HepG2 (cell line): ENCODE measurements around the gene FBXO41. TPM values are rescaled to one million over a fixed set of nuclear protein-coding genes. Genes with fewer than 3 reads are reported as not detected.
A peak's percentile ranks its signal among the peaks of the same experiment; 100 is the strongest.

Source experiments
- AGO1 ChIP-seq: fragments of 200-400 bp; formaldehyde crosslinking; IDR thresholded peaks from 2 replicates; pipeline ENCODE4 v1.6.1; 2017; ENCODE audit warnings: mild to moderate bottlenecking, low read depth, low read length, moderate library complexity; ENCODE audit not compliant: poor library complexity, severe bottlenecking
- FOXK2 ChIP-seq: fragments of 450-650 bp; IDR thresholded peaks from 2 replicates; pipeline ENCODE4 v1.6.1; 2016
- HOXA3 ChIP-seq: sonication (generic); formaldehyde crosslinking; IDR thresholded peaks from 2 replicates; pipeline ENCODE4 v1.5.0; 2020; ENCODE audit warnings: missing genetic modification reagents
- MTF2 ChIP-seq: sonication (generic); formaldehyde crosslinking; IDR thresholded peaks from 2 replicates; pipeline ENCODE4 v1.5.0; 2020; ENCODE audit warnings: missing genetic modification reagents, borderline replicate concordance
- NRL ChIP-seq: sonication (generic); formaldehyde crosslinking; IDR thresholded peaks from 2 replicates; pipeline ENCODE4 v1.5.0; 2020; ENCODE audit warnings: missing genetic modification reagents, mild to moderate bottlenecking, moderate library complexity, borderline replicate concordance
- SATB2 ChIP-seq: sonication (generic); formaldehyde crosslinking; IDR thresholded peaks from 2 replicates; pipeline ENCODE4 v1.5.0; 2020; ENCODE audit warnings: missing genetic modification reagents
- WIZ ChIP-seq: sonication (generic); formaldehyde crosslinking; IDR thresholded peaks from 2 replicates; pipeline ENCODE4 v1.5.1; 2020; ENCODE audit warnings: mild to moderate bottlenecking, missing genetic modification reagents
- ZNF432 ChIP-seq: sonication (generic); formaldehyde crosslinking; IDR thresholded peaks from 2 replicates; pipeline ENCODE4 v1.5.0; 2020; ENCODE audit warnings: missing genetic modification reagents, mild to moderate bottlenecking, borderline replicate concordance
- ZNF451 ChIP-seq: sonication (generic); formaldehyde crosslinking; IDR thresholded peaks from 2 replicates; pipeline ENCODE4 v1.5.0; 2020; ENCODE audit warnings: mild to moderate bottlenecking, missing genetic modification reagents
- ZNF546 ChIP-seq: sonication (generic); formaldehyde crosslinking; conservative IDR thresholded peaks from 2 replicates; pipeline ENCODE4 v1.8.1; 2023; ENCODE audit warnings: mild to moderate bottlenecking, missing genetic modification reagents
- polyA plus RNA-seq, 8 experiments: library from polyadenylated mRNA; depleted of rRNA in 3 of 8; stranded (reverse) in 7 of 8; unstranded in 1 of 8; fragments of >200 nt; fragmentation: Illumina TruSeq in 4 of 8; extraction: Trizol in 4 of 8; gene quantifications; 2 replicates each; pipeline versions ENCODE4 v1.2.1 to v1.2.3, GENCODE V29; 2011 to 2016; ENCODE audit warnings: low read depth in 4 of 8, missing spikeins in 1 of 8, mixed read lengths in 1 of 8; ENCODE audit not compliant: insufficient read depth in 1 of 8
- total RNA-seq, 5 experiments: library from RNA; depleted of rRNA; stranded (reverse); fragments of >200 nt; fragmentation: Illumina TruSeq; extraction: Trizol; gene quantifications; 2 replicates each; pipeline ENCODE4 v1.2.3, GENCODE V29; 2016; ENCODE audit warnings: low read depth in 1 of 5
- TF ChIP-seq, protein P1 (sequence below): sonication (generic); formaldehyde crosslinking; IDR thresholded peaks from 2 replicates; pipeline ENCODE4 v1.4.0; 2020; ENCODE audit warnings: mild to moderate bottlenecking, missing genetic modification reagents
- TF ChIP-seq, protein P2 (sequence below): sonication (generic); formaldehyde crosslinking; IDR thresholded peaks from 2 replicates; pipeline ENCODE4 v1.9.0; 2022; ENCODE audit warnings: low read depth, missing genetic modification reagents
- TF ChIP-seq, protein P3 (sequence below): sonication (generic); formaldehyde crosslinking; IDR thresholded peaks from 2 replicates; pipeline ENCODE4 v1.8.1; 2023; ENCODE audit warnings: mild to moderate bottlenecking, missing genetic modification reagents, borderline replicate concordance
- TF ChIP-seq, protein P4 (sequence below): IDR thresholded peaks from 2 replicates; pipeline ENCODE4 v1.6.1; 2016; ENCODE audit warnings: control low read depth
- TF ChIP-seq, protein P5 (sequence below): sonication (generic); formaldehyde crosslinking; IDR thresholded peaks from 2 replicates; pipeline ENCODE4 v1.4.0; 2020; ENCODE audit warnings: mild to moderate bottlenecking, missing genetic modification reagents, borderline replicate concordance
- TF ChIP-seq, protein P6 (sequence below): IDR thresholded peaks from 2 replicates; pipeline ENCODE4 v1.6.1; 2012; ENCODE audit warnings: low read depth, low read length, improper control_type of control experiment

Gene FBXO41
- total and polyA plus RNA-seq, 2 of the 13 experiments (the other 11 are each of a cell fraction or from before 2014, with no cell fraction given): 4.2 to 10.3 TPM

DNA sequence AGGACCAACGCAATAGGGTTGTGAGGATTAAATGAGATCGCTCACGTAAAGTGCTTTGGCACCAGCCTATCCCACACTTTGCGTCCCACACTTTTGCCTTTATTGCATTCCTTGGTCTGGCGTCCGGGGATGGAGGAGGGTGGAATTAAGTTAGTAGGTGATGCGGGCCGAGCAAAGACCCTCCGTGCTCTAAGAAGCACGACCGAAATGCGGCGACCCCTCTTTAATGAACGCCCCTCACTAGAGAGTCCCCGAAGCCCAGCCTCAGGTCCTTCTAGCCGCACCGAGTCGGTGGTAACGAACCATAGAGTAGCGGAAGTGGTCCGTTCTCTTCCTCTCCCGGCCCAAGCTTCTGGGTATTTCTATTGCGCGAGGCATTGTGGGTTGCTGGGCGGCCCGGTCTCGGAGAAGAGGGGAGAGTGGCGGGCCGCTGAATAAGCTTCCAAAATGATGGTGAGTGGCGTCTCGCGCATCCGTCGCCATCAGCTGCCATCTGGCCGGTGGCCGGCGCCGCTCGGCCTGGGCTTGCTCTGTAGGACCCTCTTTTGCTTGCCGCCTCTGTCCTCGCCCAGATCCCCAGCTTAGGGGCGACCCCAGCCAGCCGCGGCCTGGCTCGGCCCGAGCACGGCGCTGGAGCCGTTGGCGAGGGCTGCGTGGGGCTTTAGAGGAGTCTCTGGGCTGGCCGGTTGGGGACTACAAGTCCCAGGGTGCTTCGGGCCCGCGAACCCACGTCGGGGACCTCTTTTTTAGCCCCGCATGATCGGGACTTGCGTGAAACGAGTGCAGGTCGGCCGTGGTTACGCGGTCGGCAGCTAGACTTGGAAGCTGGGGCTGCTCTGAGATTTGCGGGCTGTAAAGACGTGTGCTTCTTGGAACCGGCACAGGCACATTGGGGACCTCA lies 50.1 kb downstream of the FBXO41 start, which contains the start of gene CCT7 (continued):
- TF ChIP-seq, protein P1, sequence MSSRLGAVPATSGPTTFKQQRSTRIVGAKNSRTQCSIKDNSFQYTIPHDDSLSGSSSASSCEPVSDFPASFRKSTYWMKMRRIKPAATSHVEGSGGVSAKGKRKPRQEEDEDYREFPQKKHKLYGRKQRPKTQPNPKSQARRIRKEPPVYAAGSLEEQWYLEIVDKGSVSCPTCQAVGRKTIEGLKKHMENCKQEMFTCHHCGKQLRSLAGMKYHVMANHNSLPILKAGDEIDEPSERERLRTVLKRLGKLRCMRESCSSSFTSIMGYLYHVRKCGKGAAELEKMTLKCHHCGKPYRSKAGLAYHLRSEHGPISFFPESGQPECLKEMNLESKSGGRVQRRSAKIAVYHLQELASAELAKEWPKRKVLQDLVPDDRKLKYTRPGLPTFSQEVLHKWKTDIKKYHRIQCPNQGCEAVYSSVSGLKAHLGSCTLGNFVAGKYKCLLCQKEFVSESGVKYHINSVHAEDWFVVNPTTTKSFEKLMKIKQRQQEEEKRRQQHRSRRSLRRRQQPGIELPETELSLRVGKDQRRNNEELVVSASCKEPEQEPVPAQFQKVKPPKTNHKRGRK (CRISPR knock-in tag): no peak
- no peak for TF ChIP-seq MTF2 (CRISPR knock-in tag)
- TF ChIP-seq, protein P2, sequence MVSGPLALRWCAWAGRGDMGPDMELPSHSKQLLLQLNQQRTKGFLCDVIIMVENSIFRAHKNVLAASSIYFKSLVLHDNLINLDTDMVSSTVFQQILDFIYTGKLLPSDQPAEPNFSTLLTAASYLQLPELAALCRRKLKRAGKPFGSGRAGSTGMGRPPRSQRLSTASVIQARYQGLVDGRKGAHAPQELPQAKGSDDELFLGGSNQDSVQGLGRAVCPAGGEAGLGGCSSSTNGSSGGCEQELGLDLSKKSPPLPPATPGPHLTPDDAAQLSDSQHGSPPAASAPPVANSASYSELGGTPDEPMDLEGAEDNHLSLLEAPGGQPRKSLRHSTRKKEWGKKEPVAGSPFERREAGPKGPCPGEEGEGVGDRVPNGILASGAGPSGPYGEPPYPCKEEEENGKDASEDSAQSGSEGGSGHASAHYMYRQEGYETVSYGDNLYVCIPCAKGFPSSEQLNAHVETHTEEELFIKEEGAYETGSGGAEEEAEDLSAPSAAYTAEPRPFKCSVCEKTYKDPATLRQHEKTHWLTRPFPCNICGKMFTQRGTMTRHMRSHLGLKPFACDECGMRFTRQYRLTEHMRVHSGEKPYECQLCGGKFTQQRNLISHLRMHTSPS: 0 out of 2 replicates have a peak, but pooled peaks have one; percentile 31
- TF ChIP-seq, protein P3, sequence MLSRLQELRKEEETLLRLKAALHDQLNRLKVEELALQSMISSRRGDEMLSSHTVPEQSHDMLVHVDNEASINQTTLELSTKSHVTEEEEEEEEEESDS (CRISPR knock-in tag): peak; percentile 88; the same call in 1 of the 2 replicates
- TF ChIP-seq WIZ (CRISPR knock-in tag): peak; percentile 6
- TF ChIP-seq ZNF432 (CRISPR knock-in tag): no peak
- TF ChIP-seq FOXK2: peak; percentile 21; the same call in 1 of the 2 replicates
- TF ChIP-seq, protein P4, sequence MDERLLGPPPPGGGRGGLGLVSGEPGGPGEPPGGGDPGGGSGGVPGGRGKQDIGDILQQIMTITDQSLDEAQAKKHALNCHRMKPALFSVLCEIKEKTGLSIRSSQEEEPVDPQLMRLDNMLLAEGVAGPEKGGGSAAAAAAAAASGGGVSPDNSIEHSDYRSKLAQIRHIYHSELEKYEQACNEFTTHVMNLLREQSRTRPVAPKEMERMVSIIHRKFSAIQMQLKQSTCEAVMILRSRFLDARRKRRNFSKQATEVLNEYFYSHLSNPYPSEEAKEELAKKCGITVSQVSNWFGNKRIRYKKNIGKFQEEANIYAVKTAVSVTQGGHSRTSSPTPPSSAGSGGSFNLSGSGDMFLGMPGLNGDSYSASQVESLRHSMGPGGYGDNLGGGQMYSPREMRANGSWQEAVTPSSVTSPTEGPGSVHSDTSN: no peak
- peak; percentile 50; the same call in 1 of the 2 replicates for TF ChIP-seq SATB2 (CRISPR knock-in tag)
- TF ChIP-seq AGO1: peak; percentile 63
- TF ChIP-seq, protein P5, sequence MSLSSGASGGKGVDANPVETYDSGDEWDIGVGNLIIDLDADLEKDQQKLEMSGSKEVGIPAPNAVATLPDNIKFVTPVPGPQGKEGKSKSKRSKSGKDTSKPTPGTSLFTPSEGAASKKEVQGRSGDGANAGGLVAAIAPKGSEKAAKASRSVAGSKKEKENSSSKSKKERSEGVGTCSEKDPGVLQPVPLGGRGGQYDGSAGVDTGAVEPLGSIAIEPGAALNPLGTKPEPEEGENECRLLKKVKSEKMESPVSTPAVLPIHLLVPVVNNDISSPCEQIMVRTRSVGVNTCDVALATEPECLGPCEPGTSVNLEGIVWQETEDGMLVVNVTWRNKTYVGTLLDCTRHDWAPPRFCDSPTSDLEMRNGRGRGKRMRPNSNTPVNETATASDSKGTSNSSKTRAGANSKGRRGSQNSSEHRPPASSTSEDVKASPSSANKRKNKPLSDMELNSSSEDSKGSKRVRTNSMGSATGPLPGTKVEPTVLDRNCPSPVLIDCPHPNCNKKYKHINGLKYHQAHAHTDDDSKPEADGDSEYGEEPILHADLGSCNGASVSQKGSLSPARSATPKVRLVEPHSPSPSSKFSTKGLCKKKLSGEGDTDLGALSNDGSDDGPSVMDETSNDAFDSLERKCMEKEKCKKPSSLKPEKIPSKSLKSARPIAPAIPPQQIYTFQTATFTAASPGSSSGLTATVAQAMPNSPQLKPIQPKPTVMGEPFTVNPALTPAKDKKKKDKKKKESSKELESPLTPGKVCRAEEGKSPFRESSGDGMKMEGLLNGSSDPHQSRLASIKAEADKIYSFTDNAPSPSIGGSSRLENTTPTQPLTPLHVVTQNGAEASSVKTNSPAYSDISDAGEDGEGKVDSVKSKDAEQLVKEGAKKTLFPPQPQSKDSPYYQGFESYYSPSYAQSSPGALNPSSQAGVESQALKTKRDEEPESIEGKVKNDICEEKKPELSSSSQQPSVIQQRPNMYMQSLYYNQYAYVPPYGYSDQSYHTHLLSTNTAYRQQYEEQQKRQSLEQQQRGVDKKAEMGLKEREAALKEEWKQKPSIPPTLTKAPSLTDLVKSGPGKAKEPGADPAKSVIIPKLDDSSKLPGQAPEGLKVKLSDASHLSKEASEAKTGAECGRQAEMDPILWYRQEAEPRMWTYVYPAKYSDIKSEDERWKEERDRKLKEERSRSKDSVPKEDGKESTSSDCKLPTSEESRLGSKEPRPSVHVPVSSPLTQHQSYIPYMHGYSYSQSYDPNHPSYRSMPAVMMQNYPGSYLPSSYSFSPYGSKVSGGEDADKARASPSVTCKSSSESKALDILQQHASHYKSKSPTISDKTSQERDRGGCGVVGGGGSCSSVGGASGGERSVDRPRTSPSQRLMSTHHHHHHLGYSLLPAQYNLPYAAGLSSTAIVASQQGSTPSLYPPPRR: 0 out of 2 replicates have a peak, but pooled peaks have one; percentile 65
- TF ChIP-seq, protein P6, sequence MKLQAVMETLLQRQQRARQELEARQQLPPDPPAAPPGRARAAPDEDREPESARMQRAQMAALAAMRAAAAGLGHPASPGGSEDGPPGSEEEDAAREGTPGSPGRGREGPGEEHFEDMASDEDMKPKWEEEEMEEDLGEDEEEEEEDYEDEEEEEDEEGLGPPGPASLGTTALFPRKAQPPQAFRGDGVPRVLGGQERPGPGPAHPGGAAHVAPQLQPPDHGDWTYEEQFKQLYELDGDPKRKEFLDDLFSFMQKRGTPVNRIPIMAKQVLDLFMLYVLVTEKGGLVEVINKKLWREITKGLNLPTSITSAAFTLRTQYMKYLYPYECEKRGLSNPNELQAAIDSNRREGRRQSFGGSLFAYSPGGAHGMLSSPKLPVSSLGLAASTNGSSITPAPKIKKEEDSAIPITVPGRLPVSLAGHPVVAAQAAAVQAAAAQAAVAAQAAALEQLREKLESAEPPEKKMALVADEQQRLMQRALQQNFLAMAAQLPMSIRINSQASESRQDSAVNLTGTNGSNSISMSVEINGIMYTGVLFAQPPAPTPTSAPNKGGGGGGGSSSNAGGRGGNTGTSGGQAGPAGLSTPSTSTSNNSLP: no peak
- TF ChIP-seq NRL: peak; percentile 20; the same call in 1 of the 2 replicates
- peak; percentile 58; the same call in 1 of the 2 replicates for TF ChIP-seq ZNF546 (CRISPR knock-in tag)
- TF ChIP-seq HOXA3 (CRISPR knock-in tag): peak; percentile 90
- TF ChIP-seq ZNF451 (CRISPR knock-in tag): no peak; the same call in 1 of the 2 replicates
